WTC11 (cell line): Measurements from ENCODE around the gene DAPK1. TPM values are rescaled to one million over a fixed set of nuclear protein-coding genes. Genes with fewer than 3 reads are reported as not detected.
A peak's percentile ranks its signal among the peaks of the same experiment; 100 is the strongest.

Experiments used
- ATAC-seq: fragments of 200-7000 bp; cut with Tn5 transposase; 2 replicates; pipeline ENCODE4 v1.10.0; 2021; ENCODE audit warnings: mild to moderate bottlenecking, moderate library complexity
- CTCF ChIA-PET: fragments of 300-600 bp; sonication (Branson Sonifier 250); formaldehyde crosslinking; loops from one replicate; lab custom pipeline; 2021; ENCODE audit warnings: antibody characterized with exemption; lab: Charles Lee
- POLR2A ChIA-PET: fragments of 350-600 bp; sonication (Branson Sonifier 250); formaldehyde crosslinking; loops from one replicate; lab custom pipeline; 2021; ENCODE audit warnings: antibody characterized with exemption; lab: Charles Lee
- DNase-seq: peaks from one replicate; pipeline ENCODE4 v3.0.0; 2021; ENCODE audit warnings: low spot score
- H3K27ac Mint-ChIP-seq: 2 replicates; pipeline ENCODE4 v1.8.0; 2021; ENCODE audit warnings: mixed read lengths
- H3K27me3 Mint-ChIP-seq: 2 replicates; pipeline ENCODE4 v1.8.0; 2021; ENCODE audit warnings: low read depth, mild to moderate bottlenecking, moderate library complexity, mixed read lengths
- H3K36me3 Mint-ChIP-seq: 2 replicates; pipeline ENCODE4 v1.8.0; 2021; ENCODE audit warnings: mixed read lengths
- H3K4me1 Mint-ChIP-seq: 2 replicates; pipeline ENCODE4 v1.8.0; 2022; ENCODE audit warnings: mixed read lengths
- H3K4me3 Mint-ChIP-seq: 2 replicates; pipeline ENCODE4 v1.8.0; 2021; ENCODE audit warnings: mild to moderate bottlenecking, moderate library complexity, mixed read lengths
- H3K9me3 Mint-ChIP-seq: 2 replicates; pipeline ENCODE4 v1.8.0; 2021; ENCODE audit warnings: mixed read lengths
- ATF3 ChIP-seq: sonication (generic); formaldehyde crosslinking; conservative IDR thresholded peaks from 2 replicates; pipeline ENCODE4 v1.8.1; 2022; ENCODE audit warnings: mild to moderate bottlenecking, missing genetic modification reagents
- CDX4 ChIP-seq: fragments of 250-450 bp; sonication (Bioruptor Pico); IDR thresholded peaks from 2 replicates; pipeline ENCODE4 v1.9.0; 2021; ENCODE audit warnings: moderate library complexity, mild to moderate bottlenecking, inconsistent platforms, borderline replicate concordance
- EMX1 ChIP-seq: fragments of 250-450 bp; sonication (Bioruptor Pico); IDR thresholded peaks from 2 replicates; pipeline ENCODE4 v1.8.0; 2021; ENCODE audit warnings: mild to moderate bottlenecking
- ETV6 ChIP-seq: sonication (generic); formaldehyde crosslinking; IDR thresholded peaks from 2 replicates; pipeline ENCODE4 v1.8.1; 2022; ENCODE audit warnings: mild to moderate bottlenecking, missing genetic modification reagents
- FOXP4 ChIP-seq: sonication (generic); formaldehyde crosslinking; IDR thresholded peaks from 2 replicates; pipeline ENCODE4 v1.8.0; 2022; ENCODE audit warnings: mild to moderate bottlenecking, missing genetic modification reagents
- HMGXB4 ChIP-seq: sonication (generic); formaldehyde crosslinking; IDR thresholded peaks from 2 replicates; pipeline ENCODE4 v1.8.1; 2023; ENCODE audit warnings: mild to moderate bottlenecking, moderate library complexity, missing genetic modification reagents
- JAZF1 ChIP-seq: fragments of 250-450 bp; sonication (Bioruptor Pico); IDR thresholded peaks from 2 replicates; pipeline ENCODE4 v1.9.0; 2021; ENCODE audit warnings: moderate library complexity, mild to moderate bottlenecking, inconsistent platforms
- PRDM15 ChIP-seq: sonication (generic); formaldehyde crosslinking; IDR thresholded peaks from 2 replicates; pipeline ENCODE4 v1.8.0; 2022; ENCODE audit warnings: missing genetic modification reagents
- RORB ChIP-seq: fragments of 250-450 bp; sonication (Bioruptor Pico); IDR thresholded peaks from 2 replicates; pipeline ENCODE4 v1.9.0; 2021; ENCODE audit warnings: mild to moderate bottlenecking
- SP1 ChIP-seq: sonication (generic); formaldehyde crosslinking; conservative IDR thresholded peaks from 2 replicates; pipeline ENCODE4 v1.8.1; 2022; ENCODE audit warnings: missing genetic modification reagents
- TEAD4 ChIP-seq: sonication (generic); formaldehyde crosslinking; IDR thresholded peaks from 2 replicates; pipeline ENCODE4 v1.8.0; 2022; ENCODE audit warnings: mild to moderate bottlenecking, missing genetic modification reagents
- USF1 ChIP-seq: sonication (generic); formaldehyde crosslinking; IDR thresholded peaks from 2 replicates; pipeline ENCODE4 v1.8.0; 2022; ENCODE audit warnings: mild to moderate bottlenecking, missing genetic modification reagents
- USF2 ChIP-seq: sonication (generic); formaldehyde crosslinking; IDR thresholded peaks from 2 replicates; pipeline ENCODE4 v1.8.1; 2023; ENCODE audit warnings: mild to moderate bottlenecking, missing genetic modification reagents, moderate library complexity
- ZNF232 ChIP-seq: sonication (generic); formaldehyde crosslinking; IDR thresholded peaks from 2 replicates; pipeline ENCODE4 v1.8.0; 2022; ENCODE audit warnings: mild to moderate bottlenecking, missing genetic modification reagents
- ZNF423 ChIP-seq: fragments of 250-450 bp; sonication (Bioruptor Pico); IDR thresholded peaks from 2 replicates; pipeline ENCODE4 v2.1.2; 2022; ENCODE audit warnings: mild to moderate bottlenecking, moderate library complexity
- ZNF671 ChIP-seq: fragments of 250-450 bp; sonication (Bioruptor Pico); IDR thresholded peaks from 2 replicates; pipeline ENCODE4 v1.8.0; 2021; ENCODE audit warnings: mild to moderate bottlenecking
- total RNA-seq: library from RNA; stranded (reverse); gene quantifications from 3 replicates; pipeline ENCODE4 v1.2.3, GENCODE V29; 2021

The DAPK1 gene
- total RNA-seq, 1 experiment from 2014 or later: 129 TPM

- TF ChIP-seq HMGXB4 (CRISPR knock-in tag) (no peak), PRDM15 (CRISPR knock-in tag) (no peak), CDX4 (CRISPR knock-in tag) (no peak), RORB (no peak), FOXP4 (CRISPR knock-in tag) (no peak)
These were observed 21.2 kb downstream of the DAPK1 start (continued) for GRCh38 chr9:87518702-87519335.

GRCh38 chr9:87519461-87519860 is 21.8 kb downstream of the DAPK1 start:
- H3K4me1 Mint-ChIP-seq: peaks cover 73% of the 10 kb centered on the region
- peaks cover 3% of the 10 kb centered on the region; the same call in 1 of the 2 replicates for H3K9me3 Mint-ChIP-seq
- peak overlapping the region; percentile 45 for H3K27ac Mint-ChIP-seq
- no peaks in the 10 kb centered on the region for H3K27me3 Mint-ChIP-seq
- peaks cover 19% of the 10 kb centered on the region for H3K36me3 Mint-ChIP-seq
- CTCF ChIA-PET: no interaction called here
- no peak overlapping the region for H3K4me3 Mint-ChIP-seq
- POLR2A ChIA-PET: interaction anchor here (0.6 kb wide), 1 partner anchor 182 kb away, joined by 3 read pairs; no protein-coding TSS in a partner anchor
- ATAC-seq (peak; percentile 38), DNase-seq (no peak)
- TF ChIP-seq EMX1 (CRISPR knock-in tag): no peak
- peak; percentile 64; the same call in 1 of the 2 replicates for TF ChIP-seq ZNF423
- no peak for TF ChIP-seq ATF3 (CRISPR knock-in tag)
- 0 out of 2 replicates have a peak, but pooled peaks have one; percentile 17 for TF ChIP-seq SP1 (CRISPR knock-in tag)
- peak; percentile 72 for TF ChIP-seq USF2 (CRISPR knock-in tag)

GRCh38 chr9:87520172-87520683 is 22.6 kb downstream of the DAPK1 start:
- no peaks in the 10 kb centered on the region for H3K27me3 Mint-ChIP-seq
- H3K36me3 Mint-ChIP-seq: peaks cover 21% of the 10 kb centered on the region
- peaks cover 73% of the 10 kb centered on the region for H3K4me1 Mint-ChIP-seq
- H3K4me3 Mint-ChIP-seq: no peak overlapping the region
- ChIA-PET CTCF (no interaction called here), POLR2A (no interaction called here)
- ATAC-seq (no peak), DNase-seq (no peak)
- TF ChIP-seq JAZF1 (CRISPR knock-in tag): no peak
- TF ChIP-seq ETV6 (CRISPR knock-in tag): peak; percentile 26; the same call in 1 of the 2 replicates
- no peak for TF ChIP-seq ZNF232 (CRISPR knock-in tag)
- TF ChIP-seq USF1 (CRISPR knock-in tag): no peak
- TF ChIP-seq TEAD4 (CRISPR knock-in tag): no peak
- no peak for TF ChIP-seq ZNF671 (CRISPR knock-in tag)
- peak overlapping the region; percentile 43; the same call in 1 of the 2 replicates for H3K27ac Mint-ChIP-seq
- H3K9me3 Mint-ChIP-seq: peaks cover 3% of the 10 kb centered on the region; the same call in 1 of the 2 replicates
